Glomerular visceral epithelial cell (primary cell): Measurements from ENCODE around the gene VPS52.
"Not testable (repeated sequence)": the region's sequence is repeated elsewhere in the genome, so short reads cannot be mapped to it uniquely, and the experiment has no call there.

Source experiments
- DNase-seq: peaks from one replicate; pipeline ENCODE4 v3.0.0-alpha.2; 2016; ENCODE audit errors: extremely low spot score

Gene VPS52

DNA sequence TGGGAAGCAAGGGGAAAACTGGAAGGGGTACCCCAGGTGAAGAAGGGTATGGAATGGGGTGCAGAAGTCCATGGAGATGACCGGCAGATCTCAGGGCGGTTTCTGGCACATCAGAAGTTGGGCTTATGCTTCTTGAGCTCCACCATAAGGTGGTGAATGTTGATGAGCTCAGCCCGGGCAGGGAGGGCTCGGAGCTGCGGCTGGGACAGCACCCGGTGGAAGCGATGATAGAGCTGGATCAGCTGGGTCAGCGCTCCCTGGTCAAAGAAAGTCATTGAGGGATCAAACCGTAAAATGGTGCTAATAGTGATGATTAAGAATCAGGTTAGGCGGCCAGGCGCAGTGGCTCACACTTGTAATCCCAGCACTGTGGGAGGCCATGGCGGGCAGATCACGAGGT is 20.9 kb downstream of the VPS52 start:
- no peak for DNase-seq

DNA sequence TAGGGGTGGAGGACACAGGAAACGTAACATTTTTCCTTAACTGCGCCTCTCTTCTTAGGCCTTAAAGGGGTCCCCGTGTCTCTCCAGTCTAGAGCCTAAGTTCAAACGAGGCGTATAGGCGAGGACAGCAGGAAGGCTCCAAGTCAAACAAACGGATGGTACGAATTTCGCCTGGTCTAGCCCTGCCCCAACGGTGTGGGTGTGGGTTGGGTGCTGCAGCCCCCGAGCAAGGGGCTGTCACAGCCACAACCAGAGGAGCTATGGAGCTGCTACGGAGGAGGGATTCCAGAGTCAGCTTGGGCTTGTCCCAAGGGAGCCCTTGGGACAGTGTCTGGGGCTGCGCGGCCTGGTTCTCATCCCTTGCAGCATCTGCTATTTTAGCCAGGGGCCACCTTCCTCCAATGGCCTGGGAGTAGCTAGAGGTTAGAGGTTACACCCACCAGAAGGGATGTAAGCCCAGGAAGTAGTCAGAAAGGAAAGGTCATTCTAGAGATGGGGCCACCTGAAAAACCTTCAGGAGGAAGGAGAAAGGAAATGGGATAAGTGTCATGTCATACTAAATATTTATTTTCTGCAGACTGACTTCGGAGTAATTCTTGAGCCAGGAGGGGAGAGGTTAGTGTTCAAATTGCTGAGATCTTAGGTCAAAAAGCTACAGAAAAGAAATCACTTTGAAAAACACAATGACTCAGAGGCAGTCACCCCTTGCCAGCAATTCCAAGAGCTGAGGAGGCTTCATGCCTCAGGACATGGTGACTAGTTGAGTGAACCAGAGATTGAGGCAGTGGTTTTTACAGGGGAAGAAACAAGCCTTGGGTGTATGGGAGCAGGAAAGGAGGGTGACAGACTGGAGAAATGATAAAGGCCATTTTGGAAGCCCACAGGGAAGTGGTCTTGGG is 21.7 kb downstream of the VPS52 start:
- peak; percentile 56 for DNase-seq

DNA sequence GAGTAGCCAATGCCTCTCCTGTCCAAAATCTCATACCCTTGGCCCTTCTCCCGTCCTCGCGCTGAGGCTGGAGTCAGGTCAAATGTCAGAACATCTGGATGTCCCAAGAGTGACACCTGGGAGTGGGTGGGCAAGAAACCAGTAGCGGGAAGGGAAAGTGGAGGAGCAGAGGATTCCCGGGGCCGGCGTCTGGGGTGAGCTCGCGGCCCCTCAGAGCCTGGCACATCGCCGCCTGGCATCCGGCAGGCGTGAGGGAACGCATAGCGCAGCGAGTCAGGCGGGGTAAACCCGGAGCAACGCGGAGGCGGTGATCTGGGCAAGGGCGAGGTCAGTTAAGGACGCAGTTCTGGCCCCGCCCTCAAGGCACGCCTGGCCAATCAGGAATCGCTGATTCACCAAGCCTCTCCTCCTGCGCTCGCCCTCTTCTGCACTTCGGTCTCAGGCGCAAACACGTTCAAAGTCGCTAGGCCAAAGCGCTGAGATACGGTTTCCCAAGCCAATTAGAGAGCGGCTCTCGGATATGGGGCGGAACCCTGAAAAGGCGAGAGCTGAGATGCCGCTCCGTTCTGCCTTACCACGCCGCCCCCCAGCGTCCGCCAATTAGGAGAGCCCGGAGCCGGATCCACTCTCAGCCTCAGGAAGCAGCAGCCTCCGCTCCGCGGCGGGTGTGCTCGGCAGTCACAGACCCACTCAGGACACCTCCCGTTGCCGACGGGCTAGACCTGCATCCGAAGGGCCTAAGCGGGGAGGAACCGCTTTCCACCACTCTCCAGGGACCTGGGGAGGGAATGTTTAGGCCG is 22.5 kb downstream of the VPS52 start:
- DNase-seq: peak; percentile 99

DNA sequence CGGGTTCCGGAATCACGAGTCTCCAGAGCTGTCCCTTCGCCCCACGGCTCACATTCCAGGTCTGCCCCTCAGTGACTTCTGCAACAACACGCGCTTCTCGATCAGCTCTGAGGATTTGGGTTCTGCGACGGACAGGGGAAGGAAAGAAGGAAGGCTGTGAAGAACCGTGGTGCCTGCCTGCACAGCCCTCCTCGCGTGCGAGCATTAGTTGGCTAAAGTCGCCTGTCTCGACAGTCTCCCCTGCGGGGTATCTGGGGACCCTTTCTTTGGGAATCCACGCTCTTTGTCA is 23.1 kb downstream of the VPS52 start:
- no peak for DNase-seq

DNA sequence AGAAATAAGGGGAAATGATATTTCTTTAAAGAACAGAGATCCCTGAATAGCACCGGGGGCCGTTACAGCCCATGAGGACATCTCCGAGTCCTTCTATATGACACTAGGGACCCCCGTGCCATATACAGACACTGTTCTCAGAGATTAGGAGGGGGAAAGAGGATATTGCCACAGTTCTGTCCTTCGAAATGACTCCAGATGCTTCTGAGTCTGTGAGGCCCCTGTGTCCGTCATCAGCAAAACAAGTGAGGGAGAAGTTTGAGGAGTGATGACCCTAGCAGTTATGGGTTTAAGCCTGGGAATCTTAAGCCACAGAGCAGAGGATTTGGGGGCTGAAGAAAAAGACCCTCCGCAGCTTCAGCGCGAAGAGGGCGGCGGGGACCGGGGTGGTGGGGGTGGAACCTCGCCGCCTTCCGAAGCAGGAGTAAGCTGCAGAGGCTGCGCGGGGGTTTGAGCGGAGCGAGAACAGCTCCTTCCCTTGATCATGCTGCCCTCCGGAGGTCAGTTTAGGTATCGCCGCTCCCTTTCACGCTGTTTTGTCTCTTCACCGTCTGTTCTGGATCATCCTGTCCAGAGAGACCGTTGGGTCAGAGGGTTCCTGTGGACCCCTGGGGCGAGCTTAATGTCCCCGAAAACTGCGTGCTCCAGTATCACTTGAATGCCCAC is 23.6 kb downstream of the VPS52 start:
- DNase-seq: peak; percentile 86

DNA sequence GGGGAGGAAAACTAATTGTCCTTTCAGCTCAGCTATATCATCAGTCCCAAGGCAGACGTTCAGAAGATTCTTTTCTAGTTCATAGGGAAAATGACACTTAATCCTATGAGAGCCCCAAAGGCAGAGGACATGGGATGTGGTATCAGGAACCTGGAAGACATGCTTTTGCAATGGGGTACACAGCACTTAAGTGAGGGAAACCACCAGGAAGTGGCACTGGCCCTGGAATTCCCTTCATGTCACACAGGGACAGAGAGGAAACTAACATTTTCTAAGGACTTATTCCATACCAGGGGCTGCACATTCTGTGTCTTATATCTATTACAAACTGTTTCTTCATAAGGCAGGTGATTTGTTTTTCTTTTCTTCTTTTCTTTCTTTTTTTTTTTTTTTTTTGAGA is 28.2 kb downstream of the VPS52 start:
- no peak for DNase-seq

DNA sequence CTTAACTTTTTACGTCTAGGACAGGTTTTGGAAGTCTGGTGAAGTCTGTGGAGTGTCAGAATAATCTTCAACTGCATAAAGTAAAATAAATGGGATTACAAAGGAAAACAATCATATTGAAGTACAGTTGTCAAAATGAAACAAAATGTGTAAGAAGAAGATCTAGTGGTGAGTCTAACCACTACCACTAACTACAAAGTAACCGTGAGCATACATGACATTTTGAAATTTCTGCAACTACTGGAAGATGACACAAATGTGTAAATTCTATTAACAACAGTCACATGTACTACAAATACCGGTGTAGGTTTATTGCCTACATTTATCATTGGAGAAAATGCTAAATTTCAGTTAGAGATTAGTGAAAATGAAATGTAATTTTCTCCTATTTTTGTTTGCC is 29.7 kb downstream of the VPS52 start:
- no peak for DNase-seq

DNA sequence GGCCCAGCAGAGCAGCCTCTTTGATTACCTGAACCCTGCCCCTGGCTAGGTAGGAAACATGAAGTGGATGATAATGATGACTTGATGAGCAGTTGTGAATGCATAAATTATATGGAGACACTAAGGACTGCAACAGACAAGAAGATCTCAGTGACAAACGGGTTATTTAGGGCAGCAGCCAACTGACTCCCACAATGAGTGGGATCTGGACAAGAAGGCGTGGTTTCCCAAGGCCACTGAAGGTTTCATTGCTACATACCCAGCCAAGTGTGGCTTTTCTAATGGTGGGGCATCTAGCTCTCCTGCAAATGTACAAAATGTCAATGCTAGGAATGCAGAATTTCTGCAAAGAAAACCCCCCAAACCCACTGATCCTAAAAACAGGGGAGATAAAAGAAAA is 33.9 kb downstream of the VPS52 start:
- DNase-seq: no peak

DNA sequence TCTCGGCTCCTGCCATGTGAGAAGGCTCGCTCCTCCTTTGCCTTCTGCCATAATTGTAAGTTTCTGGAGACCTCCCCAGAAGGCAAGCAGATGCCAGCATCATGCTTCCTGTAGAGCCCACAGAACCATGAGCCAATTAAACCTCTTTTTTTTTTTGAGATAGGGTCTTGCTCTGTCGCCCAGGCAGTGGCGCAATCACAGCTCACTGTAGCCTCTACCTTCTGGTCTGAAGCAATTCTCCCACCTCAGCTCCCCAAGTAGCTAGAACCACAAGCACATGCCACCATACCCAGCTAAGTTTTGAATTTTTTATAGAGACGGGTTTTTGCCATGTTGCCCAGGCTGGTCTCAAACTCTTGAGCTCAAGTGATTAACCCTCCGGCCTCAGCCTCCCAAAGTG is 34.8 kb downstream of the VPS52 start:
- no peak for DNase-seq

DNA sequence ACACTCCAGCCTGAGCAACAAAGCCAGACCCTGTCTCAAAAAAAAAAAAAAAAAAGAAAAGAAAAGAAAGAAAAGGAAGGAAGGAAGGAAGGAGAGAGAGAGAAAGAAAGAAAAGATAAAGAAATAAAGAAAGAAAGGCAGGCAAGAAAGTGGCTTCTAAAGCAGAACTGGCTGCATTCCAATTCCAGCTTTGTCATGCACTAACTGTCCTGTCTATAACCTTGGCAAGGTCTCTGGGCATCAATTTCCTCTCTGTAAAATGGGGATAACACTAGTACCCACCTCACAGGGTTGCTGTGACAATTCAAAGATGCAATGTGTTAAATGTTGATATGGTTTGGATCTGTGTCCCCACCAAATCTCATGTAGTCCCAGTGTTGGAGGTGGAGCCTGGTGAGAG is 35.3 kb downstream of the VPS52 start:
- DNase-seq: no peak

DNA sequence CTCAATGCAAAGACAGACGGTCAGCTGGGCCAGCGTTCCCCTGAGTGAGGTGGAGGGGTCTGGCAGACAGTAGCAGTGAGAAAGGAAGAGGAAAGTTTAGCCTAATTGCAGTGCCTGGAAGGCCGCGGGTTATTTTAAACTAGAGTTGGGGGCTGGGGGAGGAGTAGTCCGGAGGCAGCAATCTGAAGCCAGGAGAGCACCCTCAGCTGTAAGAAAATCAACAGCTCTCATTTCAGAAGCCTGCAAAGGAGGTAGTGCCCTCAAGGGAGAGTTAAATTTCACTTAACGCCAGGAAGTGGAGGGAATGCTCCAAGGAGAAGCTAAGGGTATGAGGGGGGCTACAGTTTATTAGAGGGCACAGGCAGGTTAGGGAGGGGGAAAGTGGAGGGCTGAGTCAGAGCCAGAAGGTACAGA is 36.4 kb downstream of the VPS52 start:
- no peak for DNase-seq

DNA sequence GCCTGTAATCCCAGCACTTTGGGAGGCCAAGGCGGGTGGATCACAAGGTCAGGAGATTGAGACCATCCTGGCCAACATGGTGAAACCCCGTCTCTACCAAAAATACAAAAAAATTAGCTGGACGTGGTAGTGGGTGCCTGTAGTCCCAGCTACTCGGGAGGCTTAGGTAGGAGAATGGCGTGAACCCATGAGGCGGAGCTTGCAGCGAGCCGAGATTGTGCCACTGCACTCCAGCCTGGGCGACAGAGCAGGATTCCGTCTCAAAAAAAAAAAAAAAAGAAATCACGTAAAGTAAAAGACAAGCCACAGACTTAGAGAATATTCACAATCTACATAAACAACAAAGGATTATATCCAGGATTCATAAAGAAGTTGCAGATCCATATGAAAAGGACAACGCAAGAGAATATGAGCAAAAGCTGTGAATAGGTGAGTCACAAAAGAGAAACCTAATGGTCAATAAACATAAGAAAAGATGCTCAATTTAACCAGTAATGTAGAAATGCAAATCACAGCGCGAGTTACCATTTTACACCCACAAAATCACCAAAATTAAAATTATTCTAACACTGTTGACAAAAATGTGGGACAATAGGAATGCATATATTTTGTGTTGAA is 45.1 kb downstream of the VPS52 start:
- not testable (repeated sequence) for DNase-seq

DNA sequence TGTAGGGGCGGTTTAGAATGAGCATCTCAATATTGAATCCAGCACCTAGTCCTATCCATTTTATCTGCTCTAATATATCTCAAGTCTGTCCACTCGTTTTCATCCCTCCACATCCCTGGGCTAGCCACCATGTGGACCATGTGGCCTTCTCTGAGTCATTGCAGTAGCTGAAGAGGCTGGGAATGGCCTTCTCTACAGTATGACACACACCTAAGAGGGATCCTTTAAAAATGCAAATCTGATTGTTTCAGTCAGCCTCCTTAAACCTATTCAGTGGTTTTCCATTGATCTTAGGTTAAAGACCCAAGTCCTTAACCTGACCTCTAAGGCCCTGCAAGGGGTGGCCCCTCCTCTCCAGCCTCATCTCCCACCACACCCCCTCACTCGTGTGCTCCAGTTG is 54.0 kb downstream of the VPS52 start:
- no peak for DNase-seq

DNA sequence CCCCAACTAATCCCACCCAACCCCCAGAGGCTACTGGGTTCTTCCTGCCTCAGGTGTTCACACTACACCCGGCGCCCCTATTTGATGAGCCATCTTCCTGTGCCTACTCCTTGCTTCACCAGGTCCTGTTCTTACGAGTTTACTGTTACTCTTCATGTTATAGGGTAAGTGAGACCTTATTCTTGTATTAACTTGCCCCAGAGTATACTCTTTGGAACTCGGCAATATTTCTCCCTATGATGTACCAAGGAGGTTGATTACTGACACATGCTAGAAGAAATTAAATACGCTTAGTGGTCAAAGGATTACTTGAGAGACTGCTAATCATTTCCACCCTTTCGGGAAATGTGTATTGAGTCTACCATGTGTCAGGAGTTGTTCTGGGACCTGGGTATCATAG is 54.4 kb downstream of the VPS52 start:
- DNase-seq: no peak

DNA sequence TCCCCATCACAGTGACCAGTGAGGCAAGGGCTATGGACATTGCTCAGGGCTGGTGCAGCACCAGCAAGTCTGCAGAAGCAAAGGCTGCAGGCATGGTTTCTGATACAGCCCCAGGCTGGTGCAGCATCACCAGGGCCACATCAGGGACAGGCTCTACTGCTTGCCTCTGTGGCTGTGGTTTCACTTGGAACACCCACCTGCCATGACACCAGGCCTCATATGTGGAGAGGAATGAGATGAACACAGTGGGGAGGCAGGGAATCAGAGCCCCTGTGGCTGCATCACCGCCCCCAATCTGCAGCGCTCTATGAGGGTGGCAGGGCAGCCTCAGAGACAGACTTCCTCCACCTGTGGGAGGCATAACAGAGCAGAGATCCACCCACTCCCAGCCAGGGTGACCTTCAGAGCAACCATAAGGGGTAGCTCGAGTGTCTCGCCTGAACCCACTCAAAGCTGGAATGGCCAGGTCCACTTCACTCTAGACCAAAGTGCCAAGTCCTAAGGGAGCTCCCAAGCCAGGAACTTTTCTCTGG is 55.5 kb downstream of the VPS52 start:
- no peak for DNase-seq

DNA sequence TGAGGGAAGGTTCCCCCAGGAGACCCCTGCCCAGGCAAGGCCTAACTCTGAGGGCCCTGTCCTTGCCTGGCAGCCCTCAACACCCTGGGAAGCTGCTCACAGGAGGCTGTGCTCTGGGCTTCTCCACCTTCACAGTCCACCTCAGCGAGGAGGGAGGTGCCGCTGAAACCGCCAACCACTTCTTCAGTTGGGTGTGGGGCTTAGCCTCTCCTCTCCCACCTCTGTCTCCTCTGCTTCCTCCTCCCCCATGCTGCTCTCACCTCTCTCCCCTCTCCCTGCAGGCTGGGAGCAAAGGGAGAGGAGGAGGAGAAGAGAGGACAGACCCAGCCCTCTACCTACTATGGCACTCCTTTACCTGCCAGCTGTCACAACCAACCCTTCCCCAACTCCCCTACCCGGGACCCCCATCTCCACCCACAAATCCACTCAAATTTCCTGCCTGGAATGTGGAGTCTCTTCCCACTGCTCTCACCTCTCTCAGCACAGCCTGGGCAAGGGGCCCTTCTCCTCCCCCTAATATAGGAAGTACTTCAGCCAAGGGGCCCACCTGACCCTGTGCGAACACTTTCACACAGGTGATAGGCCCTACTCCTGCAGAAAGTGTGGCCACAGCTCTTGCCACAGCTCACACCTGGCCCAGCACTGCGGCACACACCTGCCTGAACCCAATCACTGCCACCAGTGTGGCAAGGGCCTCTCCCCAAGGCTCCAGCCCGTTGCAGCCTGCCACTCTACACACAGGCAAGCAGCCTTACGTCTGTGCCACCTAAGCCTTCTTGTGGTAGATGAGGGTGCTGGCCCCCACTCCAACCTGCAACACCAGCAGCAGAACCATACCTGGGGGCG is 56.2 kb downstream of the VPS52 start:
- DNase-seq: no peak

DNA sequence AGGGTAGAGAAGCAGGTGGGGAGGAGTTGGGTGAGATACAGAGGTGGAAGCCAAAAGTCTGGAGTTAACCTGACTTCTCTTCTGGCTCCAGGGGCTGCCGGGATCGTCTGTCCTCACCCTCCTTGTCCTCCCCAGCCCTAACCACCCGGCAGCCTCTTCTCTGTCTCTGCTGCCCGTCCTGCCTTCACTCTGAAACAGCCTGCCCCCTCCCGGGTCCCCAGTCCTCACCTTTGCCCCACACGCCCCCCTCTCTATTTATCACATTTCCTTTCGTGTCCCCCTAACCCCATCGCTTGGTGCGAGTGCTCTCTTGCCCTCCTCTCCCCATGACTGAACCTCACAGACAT is 57.7 kb downstream of the VPS52 start:
- no peak for DNase-seq

DNA sequence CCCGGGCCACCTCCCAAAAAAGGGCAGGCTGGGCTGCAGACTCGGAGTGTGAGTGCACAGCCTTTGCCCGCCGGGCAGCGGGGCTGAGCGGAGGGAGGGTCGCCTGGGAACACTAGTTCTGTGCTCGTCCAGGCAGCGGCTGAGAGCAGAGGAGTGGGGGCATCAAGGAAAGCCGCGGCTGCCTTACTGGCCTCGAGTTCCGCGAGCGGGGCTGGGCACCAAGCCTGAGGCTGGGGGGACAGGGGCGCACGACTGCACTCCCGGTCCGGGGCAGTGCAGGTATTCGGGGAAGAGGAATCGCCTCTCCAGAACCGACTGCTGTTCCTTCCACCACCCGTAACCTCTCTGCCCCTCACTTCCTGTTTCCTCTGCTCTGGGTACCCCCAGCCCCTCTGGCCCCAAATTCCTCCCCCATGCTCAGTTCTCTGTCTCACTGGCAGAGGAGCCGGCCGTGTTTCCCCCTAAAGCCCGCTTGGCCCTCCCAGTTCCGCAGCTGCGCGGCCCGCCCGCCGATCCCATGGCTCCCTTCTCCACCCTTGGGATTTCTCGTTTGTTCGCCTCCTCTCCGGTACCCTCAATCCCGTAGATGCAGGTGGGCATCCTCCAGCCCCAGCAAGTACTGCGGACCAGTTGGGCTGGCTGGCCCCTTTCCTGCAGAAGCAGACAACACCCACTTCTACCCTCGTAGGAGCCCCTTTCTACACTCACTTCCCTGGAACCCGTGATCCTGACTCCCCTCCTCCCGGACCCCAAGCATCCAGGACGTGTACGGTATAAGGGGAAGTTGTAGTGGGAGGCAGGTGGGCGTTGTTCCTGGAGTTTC is 58.3 kb downstream of the VPS52 start:
- peak; percentile 18 for DNase-seq

DNA sequence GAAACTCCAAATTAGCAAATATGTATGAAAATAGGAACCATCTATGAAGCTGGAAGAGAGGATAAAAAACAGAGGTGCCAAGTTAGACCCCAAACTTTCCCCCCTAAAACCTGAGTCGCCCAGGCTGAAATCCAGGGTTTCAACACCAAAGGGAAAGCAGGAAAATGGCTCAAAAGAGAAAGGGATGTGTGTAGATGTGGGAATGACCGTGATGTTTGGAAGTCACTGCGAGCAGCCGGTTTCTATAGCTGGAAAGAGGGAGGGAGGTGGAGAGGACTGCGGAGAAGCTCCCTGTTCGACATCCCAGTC is 58.9 kb downstream of the VPS52 start:
- DNase-seq: no peak

DNA sequence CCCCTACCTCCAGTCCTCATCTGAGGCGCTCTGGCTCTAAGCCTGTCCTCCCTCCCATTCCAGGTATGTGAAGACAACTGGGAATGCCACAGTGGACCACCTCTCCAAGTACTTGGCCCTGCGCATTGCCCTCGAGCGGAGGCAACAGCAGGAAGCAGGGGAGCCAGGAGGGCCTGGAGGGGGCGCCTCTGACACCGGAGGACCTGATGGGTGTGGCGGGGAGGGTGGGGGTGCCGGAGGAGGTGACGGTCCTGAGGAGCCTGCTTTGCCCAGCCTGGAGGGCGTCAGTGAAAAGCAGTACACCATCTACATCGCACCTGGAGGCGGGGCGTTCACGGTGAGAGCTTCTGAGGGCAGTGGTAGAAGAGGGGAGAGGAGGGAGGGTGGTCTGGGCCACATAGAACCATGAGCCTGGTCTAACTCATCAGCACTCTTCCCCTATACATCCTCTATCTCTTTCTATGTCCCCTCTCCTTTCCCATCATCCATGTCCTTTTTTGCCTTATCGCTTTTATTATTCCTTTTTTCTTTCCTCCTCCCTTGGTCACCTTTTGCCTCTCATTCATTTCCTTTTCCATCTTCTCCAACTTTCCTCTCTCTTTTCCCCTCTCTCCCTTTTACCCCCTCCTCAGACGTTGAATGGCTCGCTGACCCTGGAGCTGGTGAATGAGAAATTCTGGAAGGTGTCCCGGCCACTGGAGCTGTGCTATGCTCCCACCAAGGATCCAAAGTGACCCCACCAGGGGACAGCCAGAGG is 59.8 kb downstream of the VPS52 start:
- DNase-seq: no peak
